HG02981 (cell line): Measurements from ENCODE around the gene ADGRD1.

Experiments used
- ATAC-seq: cut with Tn5 transposase; IDR thresholded peaks from one replicate; pipeline ENCODE4 v1.9.1; 2021; ENCODE audit warnings: mild to moderate bottlenecking, moderate library complexity; ENCODE audit not compliant: unreplicated experiment

Gene ADGRD1

GRCh38 chr12:131005161-131006035 is 51.7 kb downstream of the ADGRD1 start:
- no peak for ATAC-seq

- ATAC-seq: no peak
Measured at GRCh38 chr12:131006036-131006735, 52.5 kb downstream of the ADGRD1 start.

- ATAC-seq: no peak
Measured at GRCh38 chr12:131007031-131007739, 53.5 kb downstream of the ADGRD1 start.

DNA sequence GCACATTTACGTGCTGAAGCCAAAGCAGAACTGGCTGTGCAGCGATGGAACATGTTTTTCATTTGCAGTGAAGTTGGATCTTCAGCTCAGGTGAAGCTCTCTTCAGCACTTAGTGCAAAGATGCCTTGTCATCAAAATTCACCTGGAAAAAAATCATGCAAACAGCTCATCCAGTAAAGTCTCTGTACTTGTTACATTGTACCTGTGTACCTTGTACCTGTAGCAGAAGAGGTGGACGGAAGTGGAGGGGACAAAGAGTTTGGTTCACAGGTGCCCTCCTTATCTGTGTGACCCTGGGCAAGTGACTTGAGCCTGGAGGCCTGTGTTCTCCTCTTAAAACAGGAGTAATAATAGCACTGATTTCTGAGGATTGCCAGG is 54.0 kb downstream of the ADGRD1 start:
- ATAC-seq: no peak

DNA sequence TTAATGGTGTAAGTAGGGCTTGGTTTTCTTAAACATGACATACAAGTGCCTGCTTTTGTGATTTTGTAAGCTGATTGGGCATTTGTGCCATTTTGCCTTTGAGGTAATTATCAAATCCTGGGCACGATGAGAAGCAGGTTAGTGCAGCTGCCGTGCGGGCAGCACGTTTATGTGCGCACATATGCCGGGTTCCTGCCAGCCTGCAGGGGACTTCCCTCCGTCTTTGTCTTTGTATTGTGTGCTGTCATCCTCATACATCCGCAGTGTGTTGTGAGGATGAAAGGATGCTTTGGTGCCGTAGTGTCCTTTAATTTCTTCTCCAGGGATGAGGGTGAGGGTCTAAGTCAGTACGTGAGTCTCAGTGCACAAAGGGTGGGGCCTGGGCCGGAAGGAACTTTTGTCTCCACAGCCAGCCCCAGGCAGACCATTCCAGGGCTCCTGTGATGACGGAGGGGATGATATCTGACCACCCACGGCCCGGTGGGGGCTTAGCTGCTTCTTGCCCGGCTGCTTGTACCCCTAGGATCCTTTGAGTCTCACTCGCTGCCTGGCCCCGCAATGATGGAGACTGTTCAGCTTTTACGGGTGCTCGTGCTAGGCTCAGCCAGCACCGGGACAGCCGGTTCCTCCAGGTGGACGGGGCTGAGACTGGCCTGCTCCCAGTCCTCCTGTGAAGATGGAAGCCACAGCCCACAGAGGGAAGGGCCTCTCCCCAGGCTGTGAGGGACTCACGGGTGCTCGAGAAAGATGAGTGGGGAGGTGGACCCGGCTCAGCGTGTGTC is 54.6 kb downstream of the ADGRD1 start:
- ATAC-seq: no peak

- ATAC-seq: no peak
Measured at GRCh38 chr12:131008913-131009270, 55.2 kb downstream of the ADGRD1 start.

- ATAC-seq: no peak
Measured at GRCh38 chr12:131009595-131010395, 56.1 kb downstream of the ADGRD1 start.

DNA sequence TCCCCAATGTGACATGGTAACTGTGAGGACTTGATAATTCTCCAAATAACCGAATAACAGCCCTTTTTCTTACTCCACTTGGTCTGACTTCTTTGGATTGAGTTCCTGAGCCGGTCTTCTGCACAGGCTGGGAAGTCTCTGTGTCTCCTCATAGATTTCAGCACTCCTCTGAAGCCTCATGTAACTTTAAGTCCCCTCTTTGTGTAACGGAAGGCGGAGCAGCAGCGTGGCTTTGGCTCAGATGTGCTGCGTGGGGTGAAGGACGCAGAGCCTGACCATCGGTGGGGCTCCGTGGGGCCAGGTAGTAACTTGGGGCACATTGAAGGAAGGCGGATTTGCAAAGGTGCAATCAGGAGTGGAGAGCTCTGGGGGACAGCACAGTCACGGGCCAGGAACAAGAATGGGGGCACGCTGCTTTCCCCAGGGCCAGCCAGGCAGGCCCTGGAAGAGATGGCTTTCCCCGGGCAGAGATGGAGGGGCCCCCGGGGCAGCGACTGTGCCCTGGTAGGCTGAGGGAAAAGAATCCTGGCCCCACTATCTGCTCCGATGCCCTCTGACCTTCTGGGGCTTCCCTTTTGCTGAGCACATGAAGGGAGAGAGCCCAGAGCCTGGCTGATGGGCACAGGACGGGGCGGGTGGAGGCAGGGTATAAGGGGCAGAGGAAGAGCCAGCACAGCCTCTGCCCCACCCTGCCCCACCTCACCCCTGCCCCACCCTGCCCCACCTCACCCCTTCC is 56.9 kb downstream of the ADGRD1 start:
- no peak for ATAC-seq

DNA sequence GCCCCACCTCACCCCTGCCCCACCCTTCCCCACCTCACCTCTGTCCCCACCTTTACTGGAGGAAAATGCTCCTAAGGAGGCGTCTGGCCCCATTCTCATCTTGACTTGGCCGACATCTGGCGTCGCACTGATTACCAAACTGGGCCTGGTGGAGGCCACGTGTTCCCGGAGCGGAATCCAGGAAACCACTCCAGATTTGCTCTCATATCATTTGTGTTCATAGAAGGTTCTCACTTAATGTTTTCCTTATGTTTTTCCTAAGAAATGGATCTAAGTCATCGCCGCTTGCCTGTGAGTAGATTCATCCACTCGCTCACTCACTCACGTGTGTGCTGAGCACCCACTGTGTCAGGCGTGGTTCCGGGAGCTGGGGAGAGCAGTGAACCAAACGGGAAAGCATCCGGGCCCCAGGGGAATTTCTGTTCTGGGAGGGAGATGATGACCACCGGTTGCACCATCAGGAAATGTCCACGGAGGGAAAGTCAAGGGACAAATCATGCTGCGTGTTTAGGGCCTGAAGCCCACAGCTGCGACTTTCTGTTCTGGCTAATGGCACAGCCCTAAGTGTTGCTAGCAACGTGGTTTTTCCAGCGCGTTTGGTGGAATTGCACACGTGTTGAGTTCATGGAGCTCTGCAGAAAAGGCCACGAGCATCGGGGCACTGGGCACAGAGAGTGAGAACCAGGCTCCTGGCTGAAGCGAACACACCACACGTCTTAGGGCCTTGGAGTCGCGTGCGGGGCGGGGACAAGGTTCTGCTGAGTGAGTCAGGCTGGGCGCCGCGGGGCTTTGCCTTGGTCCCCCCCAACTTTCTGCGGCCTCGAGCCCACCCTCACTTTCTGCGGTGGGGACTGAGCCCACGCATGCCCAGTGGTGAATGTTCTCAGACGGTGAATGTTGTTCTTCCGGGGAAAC is 57.7 kb downstream of the ADGRD1 start:
- no peak for ATAC-seq

- ATAC-seq: no peak
Measured at GRCh38 chr12:131012279-131013069, 58.8 kb downstream of the ADGRD1 start.

- no peak for ATAC-seq
Measured at GRCh38 chr12:131013118-131013517, 59.4 kb downstream of the ADGRD1 start.

- ATAC-seq: no peak
Measured at GRCh38 chr12:131014343-131014742, 60.6 kb downstream of the ADGRD1 start.

- no peak for ATAC-seq
Measured at GRCh38 chr12:131015581-131016337, 62.1 kb downstream of the ADGRD1 start.

DNA sequence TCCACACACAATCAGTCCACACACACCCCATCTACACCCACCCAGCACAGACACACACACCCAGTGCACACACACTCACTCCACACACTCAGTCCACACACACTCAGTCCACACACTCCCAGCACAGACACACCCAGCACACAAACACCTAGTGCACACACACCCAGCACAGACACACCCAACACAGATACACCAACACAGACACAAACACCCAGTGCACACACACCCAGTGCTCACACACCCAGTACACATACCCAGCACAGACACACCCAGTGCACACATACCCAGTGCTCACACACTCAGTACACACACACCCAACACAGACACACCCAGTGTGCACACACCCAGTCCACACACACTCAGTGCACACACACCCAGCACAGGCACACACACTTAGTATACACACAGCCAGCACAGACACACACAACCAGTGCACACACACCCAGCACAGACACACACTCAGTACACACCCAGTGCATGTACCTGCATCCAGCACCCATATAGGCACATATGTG is 63.8 kb downstream of the ADGRD1 start:
- ATAC-seq: no peak

DNA sequence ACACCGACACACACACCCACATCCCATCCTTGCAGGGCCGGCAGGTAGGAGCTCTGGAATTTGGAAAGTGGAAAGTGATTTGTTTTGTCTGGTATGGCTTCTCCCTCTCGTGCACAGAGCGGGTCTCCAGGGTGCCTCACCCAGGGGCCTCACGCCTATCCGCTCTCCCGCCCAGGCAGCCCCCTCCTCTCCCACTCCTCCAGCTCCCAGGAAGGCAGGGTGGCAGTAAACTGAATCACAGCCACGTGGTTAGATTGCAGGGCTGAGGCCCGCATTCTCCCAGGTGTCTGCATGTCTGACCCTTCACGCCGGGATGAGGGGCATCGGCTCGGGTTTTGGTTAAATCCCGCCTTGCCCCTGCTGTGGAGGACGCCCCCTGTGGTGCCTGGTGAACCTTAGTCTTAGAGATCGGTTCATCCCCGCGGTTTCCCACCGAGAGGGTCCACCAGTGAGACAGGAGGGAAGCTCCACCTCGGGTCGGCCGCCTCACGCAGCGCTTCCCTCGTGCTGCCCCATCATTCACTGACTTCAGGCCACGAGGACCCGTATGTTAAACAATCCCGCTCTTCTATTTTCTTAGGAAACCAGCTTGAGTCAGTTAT is 64.4 kb downstream of the ADGRD1 start:
- ATAC-seq: no peak

DNA sequence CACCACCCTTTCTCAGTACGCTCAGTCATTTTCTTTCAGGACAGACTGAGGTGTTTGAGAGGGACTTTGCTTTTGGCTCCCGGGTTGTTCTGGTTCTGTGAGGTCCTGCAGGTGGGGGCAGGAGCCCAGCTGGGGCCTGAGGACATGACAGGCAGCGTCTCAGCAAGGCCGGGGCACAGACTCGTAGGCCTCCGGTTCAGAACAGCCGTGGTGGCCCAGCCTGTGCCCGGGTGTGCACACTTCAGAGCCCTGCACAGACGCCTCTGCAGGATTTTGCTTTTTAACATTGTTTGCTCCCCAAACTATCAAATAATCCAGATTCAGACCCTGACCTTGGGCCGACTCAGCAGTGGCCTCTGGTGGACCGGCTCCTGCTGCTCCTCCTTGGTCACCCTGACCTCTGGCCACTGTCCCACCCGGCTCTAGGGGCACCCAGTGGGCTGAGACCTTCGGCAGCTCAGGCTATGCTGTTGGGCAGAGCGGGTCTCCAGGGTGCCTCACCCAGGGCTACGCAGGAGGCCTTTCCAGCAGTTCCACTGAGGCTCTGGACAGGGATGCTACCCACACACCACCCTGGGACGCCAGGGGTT is 65.2 kb downstream of the ADGRD1 start:
- ATAC-seq: no peak
